HS-5 (cell line): ENCODE data around the gene TMEM59L.

Experiments
- DNase-seq: peaks from one replicate; pipeline ENCODE4 v3.0.0-alpha.2; 2012; ENCODE audit warnings: low read depth

The TMEM59L gene

DNA sequence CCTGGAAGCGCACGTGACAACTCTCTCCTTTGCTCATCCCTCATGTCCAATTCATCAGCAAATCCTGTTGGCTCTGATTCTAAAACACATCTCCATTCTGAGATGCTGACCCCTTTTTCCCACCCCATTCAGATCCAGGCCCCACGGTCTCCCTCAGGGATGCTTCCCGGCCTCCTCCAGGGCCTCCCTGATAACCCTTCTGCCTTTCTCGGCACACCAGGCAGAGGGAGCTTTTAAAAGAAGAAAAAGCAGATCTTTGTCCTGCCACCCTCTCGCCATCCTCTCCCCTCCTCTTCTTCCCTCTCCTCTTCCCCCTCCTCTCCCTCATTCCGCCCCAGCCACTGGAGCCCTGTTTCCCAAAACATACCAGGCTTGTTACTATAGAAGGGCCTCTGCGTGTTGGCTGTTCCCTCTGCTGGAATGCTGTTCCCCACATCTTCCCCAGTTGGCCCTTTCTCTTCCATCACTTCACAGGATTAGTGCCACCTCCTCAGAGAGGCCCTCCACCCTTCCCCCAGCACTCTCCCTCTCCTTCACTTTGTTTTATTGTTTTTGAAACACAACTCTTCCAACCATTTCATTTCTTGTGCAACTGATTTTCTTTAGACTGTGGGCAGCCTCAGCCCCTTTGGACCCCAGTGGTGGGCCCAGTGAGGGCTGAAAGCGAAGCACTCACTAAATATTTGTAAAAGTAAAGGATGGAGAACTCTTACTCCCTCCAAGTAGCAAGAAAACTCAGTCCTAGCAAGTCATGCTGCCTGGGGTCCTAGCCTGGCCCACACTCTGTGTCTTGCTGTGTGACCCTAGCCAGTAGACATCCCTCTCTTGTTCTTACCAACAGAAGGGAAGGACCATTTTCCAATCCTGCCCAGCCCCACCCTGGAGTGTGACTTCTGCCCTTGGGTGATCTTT is 3.6 kb upstream of the TMEM59L start:
- no peak for DNase-seq

DNA sequence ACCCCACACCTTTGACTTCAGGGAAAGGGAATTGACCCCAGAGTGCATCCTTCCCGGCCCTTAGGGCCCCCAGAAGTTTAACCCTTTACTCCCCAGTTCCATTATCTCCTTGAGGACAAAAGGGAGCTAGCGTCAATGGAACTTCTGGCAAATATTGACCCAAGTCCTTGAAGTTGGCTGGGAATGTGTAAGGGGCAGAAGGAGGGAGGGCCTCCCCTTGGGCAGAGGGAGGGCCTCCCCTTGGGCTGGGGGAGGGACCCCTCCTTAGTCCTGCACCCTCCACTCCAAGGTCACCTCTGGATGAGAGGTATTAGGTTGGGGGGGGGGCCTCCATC is 3.0 kb upstream of the TMEM59L start:
- no peak for DNase-seq

DNA sequence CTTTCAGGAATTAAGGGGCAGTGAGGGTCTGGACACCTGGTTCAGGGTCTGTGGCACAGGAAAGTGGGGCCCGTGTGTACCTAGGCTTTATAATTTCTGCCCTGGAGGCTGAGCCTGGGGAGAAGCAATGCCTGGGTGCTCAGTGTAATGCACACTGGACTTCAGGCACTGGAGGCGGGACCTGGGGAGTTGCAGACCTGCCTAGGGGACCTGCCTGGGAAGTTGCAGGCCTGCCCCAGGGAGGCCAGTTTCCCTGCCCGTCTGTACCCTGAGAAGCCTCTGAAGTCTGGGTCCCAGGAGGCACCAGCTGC is 2.5 kb upstream of the TMEM59L start:
- DNase-seq = no peak

- DNase-seq = no peak
Measured at GRCh38 chr19:18610556-18611326, 1.9 kb upstream of the TMEM59L start.

DNA sequence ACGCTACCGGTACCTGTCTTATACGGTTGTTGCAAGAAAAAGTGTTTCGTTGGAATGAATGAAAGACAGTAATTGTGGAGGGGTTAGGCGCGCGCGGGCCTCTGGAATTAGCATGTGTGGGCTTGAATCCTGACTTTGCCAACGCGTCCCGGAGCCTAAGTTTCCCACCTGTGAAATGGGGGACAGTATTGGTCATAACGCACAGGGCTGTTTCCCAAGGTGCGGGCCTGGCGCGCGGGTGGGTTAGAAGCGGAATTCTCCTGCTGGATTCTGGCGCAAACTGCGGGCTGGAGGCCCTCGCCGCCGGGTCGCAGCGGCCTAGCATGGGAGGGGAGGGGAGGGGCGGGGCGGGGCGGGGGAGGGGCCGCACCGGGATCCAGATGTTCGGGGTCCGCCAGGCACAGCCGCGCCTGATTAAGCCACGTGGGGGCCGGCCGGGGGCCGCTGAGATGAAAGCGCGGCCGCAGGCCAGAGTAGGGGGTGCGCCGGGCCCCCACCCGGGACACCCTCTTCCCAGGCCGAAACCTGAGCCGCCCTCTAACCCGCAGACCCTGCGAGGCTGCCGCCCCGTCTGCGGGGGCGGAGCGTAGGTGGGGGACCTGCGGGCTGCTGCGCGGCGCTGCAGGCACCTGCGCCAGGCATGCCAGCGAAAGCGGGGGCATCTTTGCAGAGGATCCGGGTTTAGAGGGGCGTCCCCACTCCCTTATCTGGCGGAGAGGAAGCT is 1.2 kb upstream of the TMEM59L start:
- DNase-seq = no peak

- DNase-seq = no peak
Measured at GRCh38 chr19:18612051-18612771, 459 bp upstream of the TMEM59L start.

GRCh38 chr19:18613589-18614234 is 1.0 kb downstream of the TMEM59L start:
- no peak for DNase-seq

DNA sequence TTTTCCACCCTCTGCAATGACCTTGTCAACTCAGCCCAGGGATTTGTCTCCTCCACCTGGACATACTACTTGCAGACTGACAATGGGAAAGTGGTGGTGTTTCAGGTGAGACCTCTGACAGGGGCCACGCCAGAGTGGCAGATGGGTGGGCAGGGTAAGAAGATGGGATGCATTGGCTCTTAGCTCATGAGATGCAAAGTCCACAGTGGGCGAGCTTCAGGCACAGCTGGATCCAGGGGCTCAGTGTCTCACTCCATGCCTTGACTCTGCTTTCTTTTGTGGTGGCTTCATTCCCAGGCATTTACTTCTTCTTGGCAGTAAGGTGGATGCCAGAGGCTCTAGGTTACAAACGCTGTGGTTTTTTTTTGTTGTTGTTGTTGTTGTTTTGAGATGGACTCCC is 3.4 kb downstream of the TMEM59L start:
- DNase-seq = no peak

DNA sequence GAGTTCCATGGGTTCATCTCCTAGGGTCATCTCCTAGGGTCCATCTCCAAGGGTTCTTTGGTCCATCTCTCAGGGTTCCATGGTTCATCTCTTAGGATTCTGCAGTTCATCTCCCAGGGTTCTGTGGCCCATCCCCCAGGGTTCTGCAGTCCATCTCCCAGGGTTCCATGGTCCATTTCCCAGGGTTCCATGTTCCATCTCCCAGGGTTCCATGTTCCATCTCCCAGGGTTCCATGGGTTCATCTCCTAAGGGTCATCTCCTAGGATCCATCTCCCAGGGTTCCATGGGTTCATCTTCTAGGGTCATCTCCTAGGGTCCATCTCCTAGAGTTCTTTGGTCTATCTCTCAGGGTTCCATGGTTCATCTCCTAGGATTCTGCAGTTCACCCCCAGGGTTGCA is 4.9 kb downstream of the TMEM59L start:
- DNase-seq = no peak

GRCh38 chr19:18618236-18618635 is 5.6 kb downstream of the TMEM59L start:
- no peak for DNase-seq

- no peak for DNase-seq
Measured at GRCh38 chr19:18620311-18620710, 7.6 kb downstream of the TMEM59L start.

DNA sequence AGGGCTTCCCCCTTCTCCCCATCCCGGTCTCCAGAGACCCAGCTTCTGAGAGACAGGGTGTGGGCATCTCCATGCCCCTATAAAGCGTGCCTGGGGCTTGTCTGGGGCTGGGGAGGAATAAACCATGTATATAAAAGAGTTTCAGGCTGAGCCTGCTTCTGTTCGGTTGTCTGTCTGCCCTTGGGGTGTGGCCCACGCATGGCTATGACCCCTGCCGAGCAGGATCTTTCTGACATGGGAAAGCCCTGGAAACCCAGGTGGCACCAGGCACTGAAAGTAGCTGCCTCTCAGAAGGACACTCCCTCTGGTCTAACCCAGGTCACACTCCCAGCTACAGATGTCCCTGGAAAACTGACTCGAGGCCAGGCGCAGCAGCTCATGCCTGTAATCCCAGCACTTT is 8.2 kb downstream of the TMEM59L start:
- no peak for DNase-seq

DNA sequence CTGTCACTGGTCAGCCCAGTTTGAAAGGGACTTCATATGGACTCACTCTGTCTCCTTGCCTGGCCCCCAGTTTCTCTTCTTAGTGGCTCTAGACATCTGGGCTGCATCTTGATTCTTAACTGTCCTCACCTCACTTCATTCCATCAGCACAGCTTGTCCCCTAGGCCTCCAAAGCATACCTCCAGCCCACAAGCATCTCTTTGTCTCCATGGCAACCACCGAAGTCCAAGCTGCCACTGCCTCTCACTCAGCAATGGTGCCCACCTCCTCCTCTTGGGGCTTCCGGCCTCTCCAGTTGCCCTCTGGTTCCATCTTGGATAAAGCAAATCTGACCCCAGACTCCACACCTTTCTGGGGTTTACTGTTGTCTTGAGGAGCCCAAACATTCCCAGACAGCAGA is 14.2 kb downstream of the TMEM59L start:
- DNase-seq = no peak

- DNase-seq = no peak
Measured at GRCh38 chr19:18629166-18630088, 16.8 kb downstream of the TMEM59L start.

GRCh38 chr19:18633321-18633720 is 20.7 kb downstream of the TMEM59L start:
- no peak for DNase-seq

GRCh38 chr19:18634612-18635297 is 22.1 kb downstream of the TMEM59L start:
- DNase-seq = no peak

DNA sequence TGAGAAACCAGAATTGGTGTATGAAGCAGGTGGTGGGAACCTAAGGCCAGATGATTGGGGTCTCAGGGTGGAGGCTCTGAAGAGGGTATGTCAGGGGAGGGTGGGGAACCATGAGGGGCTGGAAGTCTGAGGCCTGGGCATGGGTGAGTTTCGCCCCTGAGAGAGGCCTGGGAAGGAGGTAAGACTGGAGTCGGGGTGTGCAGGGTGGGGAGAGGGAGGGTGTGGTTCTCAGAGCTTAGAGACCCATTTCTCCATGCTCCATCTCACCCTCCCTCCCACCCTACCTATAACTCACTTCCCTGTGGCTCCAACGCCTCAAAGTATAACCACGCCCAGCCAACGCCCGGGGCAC is 23.1 kb downstream of the TMEM59L start:
- no peak for DNase-seq

- peak; percentile 48 for DNase-seq
Measured at GRCh38 chr19:18636183-18636968, 23.7 kb downstream of the TMEM59L start.

- DNase-seq = no peak
Measured at GRCh38 chr19:18636969-18637629, 24.4 kb downstream of the TMEM59L start, which contains the start of gene KLHL26. KLHL26 (plus strand) TSS chr19:18637028; CDS start chr19:18637055, 27 bp downstream.
